Measurements from ENCODE around the gene LDLRAD3.
A peak's percentile ranks its signal among the peaks of the same experiment; 100 is the strongest.

LDLRAD3 gene

GRCh38 chr11:36148701-36149100, 204.8 kb downstream of the LDLRAD3 start:
- DNase-seq (ENCODE audit: low read depth): no peak
- H3K4me3 ChIP-seq (replicated peaks; ENCODE audit: low read depth, low read length): no peak overlapping the region
- TF ChIP-seq CTCF (IDR thresholded peaks at IDR 0.05; ENCODE audit: low read length, missing control alignments): no peak

GRCh38 chr11:36149538-36150242, 205.8 kb downstream of the LDLRAD3 start:
- peak; percentile 98 for DNase-seq (ENCODE audit: low read depth)
- no peak overlapping the region for H3K4me3 ChIP-seq (replicated peaks; ENCODE audit: low read depth, low read length)
- TF ChIP-seq CTCF (IDR thresholded peaks at IDR 0.05; ENCODE audit: low read length, missing control alignments): peak; percentile 63

GRCh38 chr11:36150986-36151385, 207.1 kb downstream of the LDLRAD3 start:
- DNase-seq (ENCODE audit: low read depth): peak; percentile 60
- TF ChIP-seq CTCF (IDR thresholded peaks at IDR 0.05; ENCODE audit: low read length, missing control alignments): no peak
- no peak overlapping the region for H3K4me3 ChIP-seq (replicated peaks; ENCODE audit: low read depth, low read length)

GRCh38 chr11:36151933-36152580, 208.2 kb downstream of the LDLRAD3 start:
- no peak overlapping the region for H3K4me3 ChIP-seq (replicated peaks; ENCODE audit: low read depth, low read length)
- TF ChIP-seq CTCF (IDR thresholded peaks at IDR 0.05; ENCODE audit: low read length, missing control alignments): no peak
- DNase-seq (ENCODE audit: low read depth): peak; percentile 22

GRCh38 chr11:36153551-36153950, 209.7 kb downstream of the LDLRAD3 start:
- no peak for TF ChIP-seq CTCF (IDR thresholded peaks at IDR 0.05; ENCODE audit: low read length, missing control alignments)
- no peak overlapping the region for H3K4me3 ChIP-seq (replicated peaks; ENCODE audit: low read depth, low read length)
- no peak for DNase-seq (ENCODE audit: low read depth)

- no peak for DNase-seq (ENCODE audit: low read depth)
- TF ChIP-seq CTCF (IDR thresholded peaks at IDR 0.05; ENCODE audit: low read length, missing control alignments): no peak
- H3K4me3 ChIP-seq (replicated peaks; ENCODE audit: low read depth, low read length): no peak overlapping the region
Observed at GRCh38 chr11:36155124-36155561, 211.3 kb downstream of the LDLRAD3 start.

All from fibroblast of pulmonary artery (primary cell).